ENCODE results near the gene THBS4. TPM values are rescaled to one million over a fixed set of nuclear protein-coding genes. Genes with fewer than 3 reads are reported as not detected.

Gene THBS4
- total and polyA plus RNA-seq, 9 of the 15 experiments (the other 6 are each of a cell fraction or from before 2014, with no cell fraction given): 0.07 to 0.08 TPM; not detected in 7

GRCh38 chr5:80068246-80068636 lies 33.1 kb downstream of the THBS4 start:
- no TSS peak for BruUV-seq (replicated peaks)
- ChIA-PET CTCF (ENCODE audit: low intra/inter-chr PET ratio) (no interaction called here), POLR2A (no interaction called here)
- WGBS (ENCODE audit: insufficient coverage, low coverage, missing lambda C conversion rate): 0% methylated on average over 5 of the region's 5 CpGs
- intact Hi-C loops (cut with micrococcal nuclease): no loop called here
- H3K27ac ChIP-seq (ENCODE audit: extremely low read depth, low read depth, low read length): no peak overlapping the region
- H2AFZ ChIP-seq (ENCODE audit: low read depth, low read length): no peak overlapping the region
- no peaks in the 10 kb centered on the region for H3K9me3 ChIP-seq (replicated peaks; ENCODE audit: control insufficient read depth, insufficient read depth, low read depth, low read length)
- ATAC-seq (no peak), FAIRE-seq (no peak), DNase-seq (ENCODE audit: extremely low read depth in 1 of 4, low spot score in 3 of 4) (no peak)
- no peaks in the 10 kb centered on the region for H3K79me2 ChIP-seq (ENCODE audit: control insufficient read depth, insufficient read depth, low read length)
- in situ Hi-C loops (cut with MboI): no loop called here
- H3K27me3 ChIP-seq (ENCODE audit: control insufficient read depth in 2 of 2, insufficient read depth in 2 of 2, low read length in 2 of 2): peaks cover 15 to 46% of the 10 kb centered on the region in 2 experiments
- no peaks in the 10 kb centered on the region for H3K36me3 ChIP-seq (ENCODE audit: control insufficient read depth, insufficient read depth, low read length)
- no peaks in the 10 kb centered on the region for H3K4me1 ChIP-seq (replicated peaks in 1 of 2; ENCODE audit: control insufficient read depth in 2 of 2, insufficient read depth in 2 of 2, low read length in 2 of 2)
- no peaks in the 10 kb centered on the region for H4K20me1 ChIP-seq (replicated peaks; ENCODE audit: control insufficient read depth, insufficient read depth, low read length)
- peak overlapping the region in 1 of 2 experiments; percentile 21; a peak in 1 of 4 replicates for H3K9ac ChIP-seq (ENCODE audit: insufficient read depth in 1 of 2, low read depth in 2 of 2, low read length in 2 of 2)
- no peaks in the 10 kb centered on the region for H3K9me1 ChIP-seq (ENCODE audit: control insufficient read depth, insufficient read depth, low read length)
- no peak overlapping the region for H3K4me3 ChIP-seq
- H3K4me2 ChIP-seq (ENCODE audit: insufficient read depth, low read length): no peak overlapping the region
- TF ChIP-seq ZNF639 (CRISPR knock-in tag; conservative IDR thresholded peaks at IDR 0.05 in 1 of 2, IDR thresholded peaks at IDR 0.05 in 1 of 2) (no peak), NCOA4 (IDR thresholded peaks at IDR 0.05; ENCODE audit: partially characterized antibody) (no peak), ETV6 (IDR thresholded peaks at IDR 0.05; ENCODE audit: borderline replicate concordance in 1 of 2, low read depth in 2 of 2, low read length in 1 of 2) (no peak), ETV6 (CRISPR knock-in tag; IDR thresholded peaks at IDR 0.05; ENCODE audit: borderline replicate concordance) (no peak), ESRRA (IDR thresholded peaks at IDR 0.05; ENCODE audit: borderline replicate concordance, low read depth) (no peak), SPI1 (IDR thresholded peaks at IDR 0.05; ENCODE audit: borderline replicate concordance, low read depth, low read length) (no peak), CBFB (CRISPR knock-in tag; IDR thresholded peaks at IDR 0.05) (no peak), ZNF274 (IDR thresholded peaks at IDR 0.05; ENCODE audit: borderline replicate concordance, low read depth, low read length) (no peak), ZBTB11 (CRISPR knock-in tag; IDR thresholded peaks at IDR 0.05) (no peak), MCM3 (IDR thresholded peaks at IDR 0.05) (no peak), KHSRP (IDR thresholded peaks at IDR 0.05) (no peak), MBD2 (IDR thresholded peaks at IDR 0.05; ENCODE audit: borderline replicate concordance, low read depth) (no peak), AFF1 (IDR thresholded peaks at IDR 0.05; ENCODE audit: low read depth in 1 of 2, partially characterized antibody in 2 of 2) (no peak), KDM4B (IDR thresholded peaks at IDR 0.05; ENCODE audit: borderline replicate concordance in 2 of 2, low read depth in 1 of 2) (no peak)
